Skin of body (tissue), 2 donors: ENCODE data around the gene FOXA2. TPM values are rescaled to one million over a fixed set of nuclear protein-coding genes. Genes with fewer than 3 reads are reported as not detected.
"Not testable (repeated sequence)": the region's sequence is repeated elsewhere in the genome, so short reads cannot be mapped to it uniquely, and the experiment has no call there.

Experiments
- DNase-seq: peaks from one replicate; lab custom pipeline; 2025; lab: John Stamatoyannopoulos, UW
- total RNA-seq: library from RNA; depleted of rRNA; stranded (reverse); fragments of >200 nt; gene quantifications from one replicate; pipeline ENCODE4 v1.2.3, GENCODE V29; 2014

Gene FOXA2
- total RNA-seq, 1 donor from 2014 or later: not detected

DNA sequence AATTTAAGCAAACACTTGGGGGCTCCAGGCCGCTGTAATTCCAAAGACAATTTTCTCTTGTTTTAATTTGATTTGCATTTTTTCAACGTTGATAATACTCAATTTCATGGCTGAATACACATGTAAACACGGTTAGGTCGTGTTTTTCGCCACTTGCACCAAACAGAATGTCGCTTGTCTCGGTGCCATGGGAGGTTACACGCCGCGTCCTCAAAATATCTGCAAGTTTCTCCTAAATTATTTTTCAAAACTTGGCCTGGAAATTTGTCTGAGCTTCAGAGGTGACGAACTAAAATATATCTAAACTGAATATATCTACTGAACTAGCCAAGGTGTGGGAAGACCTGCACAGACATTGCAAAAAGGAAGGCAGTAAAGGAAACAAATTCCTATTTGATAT, 15.0 kb downstream of the FOXA2 start:
- no peak for DNase-seq

DNA sequence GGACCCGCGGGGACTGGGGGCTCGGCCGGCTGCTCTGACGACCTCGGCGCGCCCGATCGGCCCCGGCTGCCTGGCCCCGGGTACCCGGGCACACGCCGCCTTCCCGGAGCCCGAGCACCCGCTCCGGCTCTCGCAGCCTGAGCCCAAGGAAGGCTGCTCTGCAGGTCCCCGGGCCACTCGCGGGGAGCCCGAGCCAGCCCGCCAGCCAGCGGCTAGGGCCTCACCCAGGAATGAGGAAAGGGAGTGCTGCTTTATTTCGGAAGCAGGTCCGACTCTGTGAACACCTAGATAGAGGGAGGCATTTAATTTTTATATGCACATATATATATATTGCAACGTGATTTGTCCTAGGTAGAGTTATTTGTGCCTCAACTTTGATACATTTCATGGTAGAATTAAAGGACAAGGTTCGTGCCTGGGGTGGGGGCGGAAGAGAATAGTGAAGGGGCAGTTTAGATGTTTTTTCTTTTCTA, 15.5 kb downstream of the FOXA2 start:
- no peak for DNase-seq

DNA sequence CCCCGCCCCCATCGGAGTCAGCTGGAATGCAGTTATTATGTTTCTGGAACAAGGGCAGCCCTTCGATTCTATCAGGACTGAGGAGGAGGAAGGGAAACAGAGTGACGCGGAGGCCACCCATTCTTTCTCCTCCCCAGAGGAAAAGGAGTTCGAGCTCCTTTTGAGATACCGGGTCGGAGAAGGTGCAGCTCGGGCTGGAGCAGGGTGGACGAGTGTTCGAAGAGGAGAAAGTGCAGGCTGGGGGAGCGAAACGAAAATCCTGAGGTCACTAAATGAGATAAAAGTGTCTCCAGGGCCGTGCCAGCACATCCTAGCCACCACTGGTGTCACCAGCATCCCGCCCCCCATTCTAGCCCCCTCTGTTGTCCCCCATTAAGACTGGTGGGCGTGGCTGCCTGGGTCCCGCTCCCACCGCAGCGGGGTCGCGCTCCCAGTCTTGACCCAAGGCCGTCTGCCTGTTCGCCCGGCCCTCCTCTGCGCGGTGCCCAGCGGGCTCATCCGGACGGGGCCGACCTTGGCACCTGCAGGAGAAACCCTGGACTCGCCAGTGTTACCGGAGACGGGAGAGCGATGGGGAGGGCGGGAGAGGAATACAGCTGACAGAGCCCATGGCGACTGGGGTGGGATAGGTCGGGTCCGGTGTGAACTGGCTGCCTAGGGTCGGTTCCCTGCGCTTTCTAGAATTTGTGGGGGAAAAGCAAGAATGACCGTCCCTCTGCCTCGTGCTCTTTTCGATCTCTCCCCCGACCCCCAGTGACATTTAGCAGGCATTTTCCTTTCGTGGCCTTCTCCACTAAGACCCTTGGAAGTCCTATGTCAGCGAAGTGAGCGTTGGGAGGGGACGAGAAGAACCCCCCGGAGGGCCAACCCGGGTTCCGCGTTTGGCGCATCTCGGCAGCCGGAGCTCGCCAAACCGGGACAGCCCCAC, 16.2 kb downstream of the FOXA2 start:
- no peak for DNase-seq

DNA sequence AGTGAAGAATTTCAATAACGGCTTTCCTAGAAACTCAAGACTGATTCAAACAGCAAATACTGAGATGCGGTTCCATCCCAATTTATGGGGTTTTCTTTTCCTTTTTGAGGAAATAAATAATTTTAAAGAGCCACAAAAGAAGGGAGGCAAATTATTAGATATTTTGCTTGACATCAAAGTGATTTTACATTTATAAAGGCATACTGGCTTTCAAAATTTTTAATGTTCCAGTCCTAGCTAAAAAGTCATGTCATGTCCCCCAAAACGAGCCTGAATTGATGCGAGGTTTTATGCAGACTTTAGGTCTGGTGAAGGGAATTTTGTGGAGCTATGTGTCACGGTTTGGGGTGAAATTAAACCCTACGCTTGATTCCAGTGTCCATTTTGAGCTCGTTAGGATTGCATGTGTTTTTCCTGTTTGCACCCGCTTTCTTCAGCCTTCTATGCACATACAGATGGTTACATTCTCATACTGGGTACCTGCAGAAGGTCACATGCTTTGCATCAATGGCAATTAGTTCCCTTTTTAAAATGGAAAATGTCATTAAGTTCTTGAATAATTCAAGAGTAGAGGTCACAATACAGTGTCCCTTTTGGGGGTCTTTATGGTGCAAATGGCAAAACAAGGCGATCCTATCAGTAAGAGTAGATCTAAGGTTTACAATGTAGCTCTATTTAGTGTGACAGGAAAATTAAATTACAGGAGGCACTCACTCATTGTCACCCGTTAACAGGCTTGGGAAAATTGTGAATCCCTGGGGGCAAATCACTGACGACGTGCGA, 17.3 kb downstream of the FOXA2 start:
- DNase-seq: no peak

DNA sequence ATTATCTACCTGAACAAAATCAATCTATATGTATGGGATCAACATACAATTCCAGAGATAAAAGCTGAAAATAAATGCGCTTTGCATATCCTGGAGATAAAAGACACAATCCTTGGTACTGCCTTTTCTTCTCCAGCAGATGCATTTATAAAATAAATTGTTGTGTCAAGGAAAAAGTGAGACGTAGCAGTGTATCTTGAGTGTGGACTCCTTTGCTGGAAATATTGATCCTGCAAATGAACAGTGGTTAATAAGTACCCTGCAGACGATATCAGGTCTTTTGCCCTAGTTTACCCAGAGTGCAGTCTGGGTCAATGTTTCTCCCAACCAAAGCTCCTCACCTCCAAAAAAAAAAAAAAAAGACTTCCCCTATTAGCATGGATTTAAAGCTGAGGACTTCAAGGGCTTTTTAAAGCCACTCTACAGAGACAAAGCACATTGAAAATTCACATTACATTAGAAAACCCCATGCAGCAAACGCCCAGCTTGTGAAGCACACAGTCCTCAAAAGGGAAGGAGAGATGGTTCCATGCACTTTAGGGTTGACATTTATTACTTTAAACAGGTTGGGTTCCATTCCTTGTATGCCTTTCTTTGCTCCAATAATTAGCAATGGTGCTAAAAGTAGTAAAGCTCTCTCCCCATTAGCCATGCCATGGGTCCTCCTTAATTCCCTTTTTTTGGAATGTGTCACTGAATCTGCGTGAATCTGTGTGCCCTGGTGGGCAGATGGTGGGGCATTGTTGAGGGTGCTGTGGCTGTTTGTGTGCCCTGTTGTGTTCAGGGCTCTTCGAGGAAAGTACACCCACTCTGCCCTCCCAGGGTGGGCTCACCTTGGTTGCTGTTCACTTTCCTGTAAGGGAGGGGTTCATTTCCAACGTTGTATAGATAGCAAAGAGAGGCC, 21.1 kb downstream of the FOXA2 start:
- no peak for DNase-seq

DNA sequence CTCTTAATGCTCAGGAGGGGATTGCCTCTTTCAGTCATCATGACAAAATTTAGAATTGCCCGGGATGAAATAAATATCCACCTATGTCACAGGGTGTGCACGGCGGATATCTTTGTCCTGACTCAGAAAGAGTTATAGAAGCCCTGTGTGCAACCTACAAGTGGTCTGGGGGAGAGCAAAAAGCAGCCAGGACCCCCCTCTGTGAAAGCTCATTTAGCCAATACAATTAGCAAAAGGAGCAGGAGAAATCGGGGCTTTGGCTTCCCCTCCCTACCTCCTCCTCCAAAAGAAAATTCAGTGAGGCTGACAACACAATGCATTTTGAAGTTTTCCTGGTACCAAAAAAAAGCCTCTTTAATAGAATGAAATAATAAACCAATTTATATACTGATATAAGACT, 21.8 kb downstream of the FOXA2 start:
- DNase-seq: no peak

DNA sequence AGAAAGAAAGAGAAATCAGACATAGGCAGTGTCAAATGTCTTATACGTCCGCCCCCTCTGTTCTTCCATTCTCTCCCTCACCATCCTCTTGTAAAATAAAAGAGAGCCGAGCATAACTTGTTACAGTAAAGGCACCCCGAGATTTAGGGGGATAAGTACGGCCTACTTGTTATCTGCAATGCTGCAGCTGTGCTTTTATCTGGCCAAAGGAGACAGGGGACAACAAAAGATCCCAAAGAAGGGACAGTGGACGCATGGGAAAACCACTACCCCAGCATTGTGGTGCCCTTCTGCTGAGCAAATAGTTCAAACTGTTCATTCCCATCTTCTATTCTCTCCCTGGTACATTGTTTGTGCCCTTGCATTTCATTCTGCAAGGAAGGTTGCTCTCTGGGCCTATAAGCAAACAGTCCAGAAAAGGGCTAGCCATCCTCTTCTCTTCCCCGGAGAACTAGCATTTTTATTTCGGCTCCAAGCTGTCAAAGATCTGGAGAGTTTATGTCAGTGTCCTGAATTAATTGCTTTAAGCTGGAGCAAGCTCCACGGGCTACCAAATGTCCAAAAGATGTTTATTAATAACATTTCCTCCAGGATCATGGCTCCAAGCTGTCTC, 22.3 kb downstream of the FOXA2 start:
- DNase-seq: no peak

DNA sequence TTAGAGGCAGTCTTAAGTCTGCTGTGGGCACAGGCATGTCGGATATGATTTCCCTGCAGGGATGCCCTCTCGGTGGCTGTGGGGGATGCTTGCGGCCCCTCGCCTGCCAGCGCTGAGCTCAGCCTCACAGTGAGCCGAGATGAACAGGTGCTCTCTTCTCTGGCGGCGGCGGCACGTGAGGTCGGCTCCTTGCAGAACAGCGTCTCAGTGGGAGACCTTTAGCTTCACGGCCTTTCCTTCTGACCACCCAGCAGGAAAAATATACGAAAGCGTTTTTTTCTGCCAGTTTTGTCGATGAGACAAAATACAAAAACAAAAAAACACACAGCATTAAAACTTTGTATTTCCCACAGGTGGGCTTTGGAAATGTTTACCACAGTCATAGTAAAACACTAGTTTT, 23.6 kb downstream of the FOXA2 start:
- no peak for DNase-seq

DNA sequence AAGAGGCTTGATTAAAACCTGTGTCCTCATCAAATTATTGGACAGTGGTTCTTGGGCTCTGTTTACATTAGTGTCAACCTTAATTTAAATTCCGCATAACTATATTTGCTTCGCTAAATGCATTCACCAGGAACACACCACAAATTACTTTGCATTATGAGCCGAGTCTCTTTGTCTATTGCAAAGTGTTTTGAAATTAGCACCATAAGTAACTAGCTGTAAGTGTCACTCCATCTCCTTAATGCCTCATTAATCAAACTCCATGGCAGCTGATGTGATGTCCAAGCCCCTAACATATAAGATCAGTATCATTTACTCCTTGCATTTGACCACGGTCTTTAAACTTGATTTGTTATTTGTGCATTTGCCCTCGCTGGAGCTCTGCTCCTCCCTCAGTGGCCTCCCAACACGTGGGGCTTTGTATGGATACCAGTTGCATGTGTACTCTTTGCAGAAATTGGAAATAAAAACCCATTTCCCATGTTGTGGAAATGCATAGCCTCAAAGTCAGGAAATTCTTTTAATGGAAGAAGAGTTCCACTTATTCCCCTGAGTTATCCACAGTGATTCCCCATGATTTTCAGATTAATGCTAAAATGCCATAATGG, 24.6 kb downstream of the FOXA2 start:
- DNase-seq: no peak

DNA sequence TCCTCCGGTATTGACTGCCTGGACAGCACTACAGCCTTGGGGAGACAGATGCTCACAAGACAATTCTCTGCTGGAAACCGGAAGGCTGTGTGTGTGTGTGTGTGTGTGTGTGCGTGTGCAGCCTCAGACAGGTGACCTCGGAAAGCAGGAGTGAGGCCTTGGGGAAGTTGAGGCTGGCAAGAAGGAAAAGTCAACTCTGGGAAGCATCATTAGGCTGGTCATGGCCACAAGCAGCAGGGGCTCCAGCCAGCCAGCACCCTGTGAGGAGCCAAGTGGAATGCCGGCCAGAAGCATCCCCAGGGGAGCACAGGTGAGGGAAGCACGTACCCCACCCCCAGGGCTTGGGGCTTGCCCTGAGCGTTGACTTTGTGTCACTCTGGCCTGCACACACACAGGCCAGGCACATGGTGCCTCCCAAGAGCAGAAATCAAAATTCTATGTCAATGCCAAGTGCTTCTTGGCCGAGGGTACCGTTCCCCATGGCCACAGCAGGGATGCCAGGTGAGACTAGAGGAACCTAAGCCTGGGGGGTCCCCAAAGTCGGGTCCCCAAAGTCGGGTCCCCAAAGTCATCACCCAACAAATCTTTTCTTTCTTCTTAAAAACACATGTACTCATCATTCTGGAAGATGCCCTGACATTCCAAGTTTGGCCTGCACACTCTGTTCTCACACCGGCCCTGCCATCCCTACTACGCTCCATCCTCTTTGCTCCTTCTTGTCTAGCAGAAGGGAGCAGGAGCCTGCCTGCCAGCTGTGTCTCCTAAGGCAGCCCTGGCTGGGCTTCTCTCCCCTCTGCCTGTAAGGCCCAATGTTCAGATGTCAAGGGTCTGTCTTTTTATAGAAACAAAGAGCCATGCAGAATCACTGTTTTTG, 26.7 kb downstream of the FOXA2 start:
- no peak for DNase-seq

DNA sequence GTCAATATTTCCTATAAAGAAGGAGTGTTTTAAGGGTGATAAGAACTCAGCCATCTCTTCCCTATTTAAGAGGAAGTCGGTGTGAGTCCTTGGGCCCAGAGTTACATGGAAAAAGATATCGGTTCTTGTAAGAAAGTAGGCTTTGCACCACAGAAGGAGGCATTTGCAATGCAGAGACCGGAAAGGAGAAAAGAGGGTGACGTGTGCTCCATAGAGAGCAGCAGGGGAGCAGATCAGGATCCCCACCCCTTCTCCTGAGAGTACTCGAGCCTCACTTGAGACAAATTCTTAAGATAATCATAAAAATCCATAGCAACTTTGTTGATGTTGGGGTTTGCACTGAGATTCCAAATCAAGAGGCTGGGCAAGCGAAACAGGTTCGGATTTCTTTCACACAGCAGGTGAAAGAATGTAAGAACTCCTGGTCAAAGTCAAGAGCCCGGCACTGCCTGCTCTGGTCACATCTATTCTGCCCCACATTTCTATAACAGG, 27.8 kb downstream of the FOXA2 start:
- DNase-seq: no peak

DNA sequence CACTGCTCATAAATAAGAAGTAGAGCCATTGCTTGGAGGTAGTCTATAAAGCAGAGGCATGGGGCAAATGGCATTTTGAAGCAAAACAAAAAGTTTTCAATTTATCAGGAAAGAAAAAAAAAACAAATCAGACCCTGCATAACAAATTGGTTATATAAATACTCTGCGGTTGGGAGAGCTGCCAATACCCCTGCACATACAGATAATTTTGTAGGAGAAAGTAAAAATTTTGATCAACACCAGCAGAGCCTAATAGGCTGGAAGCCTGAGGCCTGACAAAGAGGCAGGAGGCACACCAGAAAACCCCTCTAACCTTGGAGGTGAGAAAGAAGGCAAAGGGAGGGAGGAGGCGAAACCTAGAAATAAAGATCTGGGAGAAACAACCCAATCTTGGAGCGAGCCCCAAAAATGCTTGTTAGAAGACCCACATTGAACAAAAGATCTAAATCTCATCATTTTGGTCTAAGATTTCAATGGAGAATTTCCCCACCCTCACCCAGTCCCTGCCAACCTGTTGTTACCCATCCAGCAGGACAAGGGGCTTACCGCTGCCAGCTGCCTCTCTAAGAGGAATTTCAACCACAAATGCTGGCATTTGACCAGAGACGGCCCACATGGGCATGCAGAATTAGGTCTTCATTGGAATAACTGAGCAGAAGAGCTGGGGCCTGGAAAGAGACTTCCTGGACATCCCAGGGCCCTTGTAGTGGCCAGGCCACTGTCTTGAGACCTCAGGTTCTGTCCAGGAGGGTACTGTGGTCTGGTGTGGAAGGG, 28.4 kb downstream of the FOXA2 start:
- DNase-seq: no peak

DNA sequence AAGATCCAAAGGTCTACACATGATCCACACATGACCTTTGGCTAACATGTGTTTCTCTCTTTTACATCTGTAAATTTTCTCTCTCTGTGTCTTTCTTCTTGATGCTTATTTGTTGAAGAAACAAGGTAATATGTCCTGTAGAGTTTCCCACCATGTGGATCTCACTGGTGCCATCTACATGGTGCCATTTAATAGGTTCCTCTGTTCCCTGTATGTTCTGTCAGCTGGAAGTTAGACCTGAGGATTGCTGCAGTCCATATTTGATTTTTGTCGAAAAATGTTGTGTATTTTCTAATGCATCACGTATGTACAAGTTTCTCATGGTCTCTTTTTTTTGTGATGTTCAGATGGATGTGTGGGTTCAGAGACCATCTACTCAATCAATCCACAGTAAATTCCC, 30.0 kb downstream of the FOXA2 start:
- DNase-seq: no peak

DNA sequence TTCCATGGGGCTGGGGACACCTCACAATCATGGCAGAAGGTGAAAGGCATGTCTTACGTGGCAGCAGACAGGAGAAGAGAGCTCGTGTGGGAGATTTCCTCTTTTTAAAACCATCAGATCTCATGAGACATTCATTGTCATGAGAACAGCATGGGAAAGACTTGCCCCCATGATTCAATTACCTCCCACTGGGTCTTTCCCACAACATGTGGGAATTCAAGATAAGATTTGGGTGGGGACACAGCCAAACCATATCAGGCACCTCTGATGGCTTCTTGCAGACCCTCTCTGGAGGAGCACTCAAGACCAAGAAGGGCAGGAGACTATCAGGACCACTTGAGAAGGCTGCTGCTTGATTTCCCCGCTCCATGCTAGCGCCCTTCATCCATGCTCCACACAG, 33.9 kb downstream of the FOXA2 start:
- DNase-seq: not testable (repeated sequence)

DNA sequence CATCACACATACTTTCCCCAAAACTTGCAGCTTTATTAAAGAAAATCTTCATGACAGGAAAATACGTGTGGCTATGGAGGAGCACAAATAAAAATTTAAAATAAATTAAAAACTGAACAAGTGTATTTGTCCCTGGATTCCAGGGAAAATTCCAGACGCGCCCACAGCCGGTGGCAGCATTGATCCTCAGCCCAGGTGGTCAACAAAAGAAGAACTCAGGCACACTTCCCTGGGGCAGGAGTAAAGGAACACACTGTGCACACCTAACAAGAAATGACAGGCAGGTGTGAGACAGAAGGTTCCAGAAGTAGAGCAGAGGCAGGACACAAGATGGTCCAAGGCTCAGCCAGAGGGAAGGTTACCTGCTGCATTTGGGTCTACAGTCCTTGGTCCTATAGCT, 36.3 kb downstream of the FOXA2 start:
- no peak for DNase-seq

DNA sequence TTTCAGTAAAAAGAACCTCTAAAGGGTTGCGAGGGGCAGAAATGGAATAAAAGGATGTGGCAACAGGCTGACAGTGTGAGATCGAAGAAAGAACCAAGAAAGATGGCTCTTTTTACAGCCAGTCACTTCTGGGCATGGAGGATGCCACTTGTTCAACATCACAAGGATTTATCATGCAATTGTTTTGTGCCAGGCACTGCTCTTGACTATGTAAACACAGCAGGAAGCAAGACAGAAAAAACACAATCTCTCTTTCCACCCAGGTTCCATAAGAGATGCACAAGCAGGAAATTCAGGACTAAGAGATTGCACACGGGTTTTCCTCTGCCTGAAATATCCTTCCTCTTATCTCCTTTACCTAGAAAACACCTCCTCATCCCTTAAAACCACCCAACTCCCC, 38.0 kb downstream of the FOXA2 start:
- DNase-seq: no peak

DNA sequence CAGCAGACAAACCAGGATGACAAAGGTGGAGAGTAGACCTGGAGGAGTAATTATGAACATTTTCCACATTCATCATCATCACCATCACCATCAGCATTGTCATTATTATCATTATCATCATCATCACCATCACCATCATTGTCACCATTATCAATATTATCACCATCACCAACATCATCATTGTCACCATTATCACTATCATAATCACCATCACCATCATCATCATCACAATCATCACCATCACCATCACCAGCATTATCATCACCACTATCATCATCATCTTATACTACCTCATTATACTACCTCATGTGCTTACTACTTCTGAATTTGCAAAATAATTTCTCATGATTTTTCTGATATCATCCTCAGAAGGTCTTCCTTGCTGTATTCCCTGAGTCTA, 39.3 kb downstream of the FOXA2 start:
- DNase-seq: no peak

DNA sequence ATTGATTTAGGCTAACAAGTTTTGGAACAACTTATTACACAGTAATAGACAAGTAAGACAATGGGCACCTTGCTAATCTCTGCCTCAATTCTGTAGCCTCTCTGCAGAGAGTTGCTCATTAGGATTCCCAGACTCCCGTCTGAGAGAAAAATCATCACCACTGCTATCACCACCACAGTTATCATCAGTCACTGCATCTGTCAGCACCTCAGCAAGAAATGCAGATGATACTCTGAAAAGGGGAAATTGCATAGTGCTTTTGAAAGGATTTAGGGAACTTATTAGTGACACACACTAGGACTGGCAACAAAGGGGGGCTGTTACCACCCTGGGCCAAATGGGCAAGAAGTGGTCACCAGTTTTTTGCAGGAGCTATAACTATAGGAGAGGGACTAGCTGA, 39.9 kb downstream of the FOXA2 start:
- no peak for DNase-seq

DNA sequence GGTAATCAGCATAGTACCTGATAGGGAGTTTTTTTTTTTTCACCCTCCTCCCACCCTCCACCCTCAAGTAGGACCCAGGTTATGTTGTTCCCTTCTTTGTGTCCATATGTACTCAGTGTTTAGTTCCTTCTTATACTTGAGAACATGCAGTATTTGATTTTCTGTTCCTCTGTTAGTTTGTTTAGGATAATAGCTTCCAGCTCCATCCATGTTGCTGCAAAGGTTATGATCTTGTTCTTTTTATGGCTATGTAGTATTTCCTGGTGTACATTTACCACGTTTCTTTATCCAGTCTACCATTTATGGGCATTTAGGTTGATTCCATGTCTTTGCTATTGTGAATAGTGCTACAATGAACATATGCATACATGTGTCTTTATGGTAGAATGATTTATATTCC, 41.9 kb downstream of the FOXA2 start:
- no peak for DNase-seq
